ENCODE results near the gene DFFA.

The DFFA gene

GRCh38 chr1:10489291-10490055 is 17.1 kb upstream of the DFFA start:
- no peaks in the 10 kb centered on the region for H4K20me1 ChIP-seq (ENCODE audit: insufficient read depth, low read length, poor library complexity, severe bottlenecking)
- H3K9me3 ChIP-seq (ENCODE audit: insufficient read depth, low read depth, low read length): no peaks in the 10 kb centered on the region
- no peaks in the 10 kb centered on the region for H3K4me1 ChIP-seq (ENCODE audit: insufficient read depth, low read length, poor library complexity, severe bottlenecking)
- no peak overlapping the region for H3K4me3 ChIP-seq (ENCODE audit: low read length, poor library complexity, severe bottlenecking)
- H3K9ac ChIP-seq (ENCODE audit: low read depth, low read length, poor library complexity, severe bottlenecking): no peak overlapping the region
- H3F3A ChIP-seq (ENCODE audit: low read depth): no peaks in the 10 kb centered on the region
- H2AFZ ChIP-seq (ENCODE audit: low read length): no peak overlapping the region
- peaks cover 68% of the 10 kb centered on the region; the same call in 1 of the 2 replicates for H3K79me2 ChIP-seq (ENCODE audit: insufficient read depth, low read length)
- H3K36me3 ChIP-seq (ENCODE audit: insufficient read depth, low read length): peaks cover 5% of the 10 kb centered on the region; the same call in 1 of the 2 replicates
- H3K9me2 ChIP-seq (replicated peaks; ENCODE audit: low read depth, low read length): no peaks in the 10 kb centered on the region
- H3K27me3 ChIP-seq (ENCODE audit: insufficient read depth, low read length, poor library complexity, severe bottlenecking): no peaks in the 10 kb centered on the region
- TF ChIP-seq EZH2phosphoT487 (IDR thresholded peaks at IDR 0.05; ENCODE audit: borderline replicate concordance): no peak
- TF ChIP-seq CTCF (conservative IDR thresholded peaks at IDR 0.05; ENCODE audit: low read length): no peak
- H3K4me2 ChIP-seq (ENCODE audit: low read depth, low read length, poor library complexity, severe bottlenecking): no peak overlapping the region

- Histone ChIP-seq H3K4me3 (ENCODE audit: low read length, poor library complexity, severe bottlenecking) (no peak overlapping the region), H3K4me2 (ENCODE audit: low read depth, low read length, poor library complexity, severe bottlenecking) (no peak overlapping the region), H3K9me2 (replicated peaks; ENCODE audit: low read depth, low read length) (no peaks in the 10 kb centered on the region), H3K36me3 (ENCODE audit: insufficient read depth, low read length) (peaks cover under 1% of the 10 kb centered on the region; the same call in 1 of the 2 replicates), H3K4me1 (ENCODE audit: insufficient read depth, low read length, poor library complexity, severe bottlenecking) (no peaks in the 10 kb centered on the region), H4K20me1 (ENCODE audit: insufficient read depth, low read length, poor library complexity, severe bottlenecking) (no peaks in the 10 kb centered on the region), H3F3A (ENCODE audit: low read depth) (no peaks in the 10 kb centered on the region), H3K79me2 (ENCODE audit: insufficient read depth, low read length) (peaks cover 60% of the 10 kb centered on the region; the same call in 1 of the 2 replicates), H3K27me3 (ENCODE audit: insufficient read depth, low read length, poor library complexity, severe bottlenecking) (no peaks in the 10 kb centered on the region), H3K9me3 (ENCODE audit: insufficient read depth, low read depth, low read length) (no peaks in the 10 kb centered on the region), H3K9ac (ENCODE audit: low read depth, low read length, poor library complexity, severe bottlenecking) (no peak overlapping the region), H2AFZ (ENCODE audit: low read length) (no peak overlapping the region)
- TF ChIP-seq CTCF (conservative IDR thresholded peaks at IDR 0.05; ENCODE audit: low read length) (no peak), EZH2phosphoT487 (IDR thresholded peaks at IDR 0.05; ENCODE audit: borderline replicate concordance) (no peak)
These were observed 12.2 kb upstream of the DFFA start for GRCh38 chr1:10484521-10484920.

- Histone ChIP-seq H3F3A (ENCODE audit: low read depth) (no peaks in the 10 kb centered on the region), H3K4me1 (ENCODE audit: insufficient read depth, low read length, poor library complexity, severe bottlenecking) (peaks cover 17% of the 10 kb centered on the region), H3K27me3 (ENCODE audit: insufficient read depth, low read length, poor library complexity, severe bottlenecking) (no peaks in the 10 kb centered on the region), H3K4me3 (ENCODE audit: low read length, poor library complexity, severe bottlenecking) (no peak overlapping the region), H3K9me2 (replicated peaks; ENCODE audit: low read depth, low read length) (no peaks in the 10 kb centered on the region), H2AFZ (ENCODE audit: low read length) (no peak overlapping the region), H3K9ac (ENCODE audit: low read depth, low read length, poor library complexity, severe bottlenecking) (no peak overlapping the region), H3K79me2 (ENCODE audit: insufficient read depth, low read length) (peaks cover 82% of the 10 kb centered on the region), H3K4me2 (ENCODE audit: low read depth, low read length, poor library complexity, severe bottlenecking) (no peak overlapping the region), H3K9me3 (ENCODE audit: insufficient read depth, low read depth, low read length) (no peaks in the 10 kb centered on the region), H3K36me3 (ENCODE audit: insufficient read depth, low read length) (no peaks in the 10 kb centered on the region), H4K20me1 (ENCODE audit: insufficient read depth, low read length, poor library complexity, severe bottlenecking) (peaks cover 14% of the 10 kb centered on the region)
- TF ChIP-seq EZH2phosphoT487 (IDR thresholded peaks at IDR 0.05; ENCODE audit: borderline replicate concordance): no peak
- no peak for TF ChIP-seq CTCF (conservative IDR thresholded peaks at IDR 0.05; ENCODE audit: low read length)
These were observed 8.3 kb upstream of the DFFA start for GRCh38 chr1:10480614-10481013.
